CD14-positive monocyte (primary cell): ENCODE measurements around the gene URI1. TPM values are rescaled to one million over a fixed set of nuclear protein-coding genes. Genes with fewer than 3 reads are reported as not detected.

Experiments
- DNase-seq, 3 donors: peaks; one replicate each; pipeline ENCODE4 v3.0.0-alpha.2; 2011 to 2022
- H2AFZ ChIP-seq: 2 replicates; pipeline ENCODE4 v1.6.0; 2012; ENCODE audit warnings: mild to moderate bottlenecking, low read depth, low read length, inconsistent platforms; ENCODE audit not compliant: insufficient read depth, poor library complexity, severe bottlenecking
- H3K27ac ChIP-seq, 2 donors: 1 replicate in 1 of 2; 2 replicates in 1 of 2; pipeline ENCODE4 v1.5.1; 2012 to 2013; ENCODE audit warnings: low read length in 2 of 2, control low read depth in 1 of 2, inconsistent platforms in 1 of 2, low read depth in 1 of 2, mild to moderate bottlenecking in 1 of 2
- H3K27me3 ChIP-seq, 2 donors: one replicate each; pipeline versions ENCODE4 v1.6.0 to v1.6.1; 2011 to 2013; ENCODE audit warnings: low read length in 2 of 2; ENCODE audit not compliant: control insufficient read depth in 2 of 2, insufficient read depth in 2 of 2
- H3K36me3 ChIP-seq, 2 donors: replicated peaks in 1 of 2; 1 replicate in 1 of 2; 2 replicates in 1 of 2; pipeline versions ENCODE4 v1.5.1 to v1.6.1; 2012 to 2013; ENCODE audit warnings: low read length in 2 of 2, control low read depth in 1 of 2, inconsistent platforms in 1 of 2, mild to moderate bottlenecking in 1 of 2; ENCODE audit not compliant: insufficient read depth in 2 of 2, control insufficient read depth in 1 of 2
- H3K4me1 ChIP-seq, 2 donors: 1 replicate in 1 of 2; 2 replicates in 1 of 2; pipeline versions ENCODE4 v1.5.1 to v1.6.1; 2012 to 2013; ENCODE audit warnings: low read length in 2 of 2, control low read depth in 1 of 2, inconsistent platforms in 1 of 2, mild to moderate bottlenecking in 1 of 2, moderate library complexity in 1 of 2; ENCODE audit not compliant: insufficient read depth in 2 of 2, control insufficient read depth in 1 of 2
- H3K4me2 ChIP-seq: replicated peaks from 2 replicates; pipeline ENCODE3; 2012; ENCODE audit warnings: low read length, moderate library complexity, mild to moderate bottlenecking; ENCODE audit not compliant: poor library complexity, severe bottlenecking; ENCODE audit errors: extremely low read depth
- H3K4me3 ChIP-seq, 3 experiments: fragments of 200-600 bp in 1 of 3; sonication (generic) in 1 of 3; replicated peaks in 1 of 3; 1 replicate in 2 of 3; 2 replicates in 1 of 3; pipeline ENCODE4 v1.5.1; 2011 to 2013; ENCODE audit warnings: low read length in 3 of 3, mild to moderate bottlenecking in 3 of 3, control low read depth in 2 of 3, low read depth in 2 of 3, inconsistent platforms in 1 of 3, moderate library complexity in 1 of 3
- H3K79me2 ChIP-seq: 2 replicates; pipeline ENCODE4 v1.6.0; 2012; ENCODE audit warnings: mild to moderate bottlenecking, control low read depth, inconsistent platforms, low read length, moderate library complexity; ENCODE audit not compliant: insufficient read depth
- H3K9ac ChIP-seq: 2 replicates; pipeline ENCODE4 v1.6.0; 2017; ENCODE audit warnings: low read length, mild to moderate bottlenecking; ENCODE audit not compliant: insufficient read depth, poor library complexity, severe bottlenecking
- H3K9me3 ChIP-seq, 2 donors: replicated peaks in 1 of 2; 1 replicate in 1 of 2; 2 replicates in 1 of 2; pipeline versions ENCODE4 v1.5.1 to v1.6.1; 2012 to 2013; ENCODE audit warnings: low read length in 2 of 2, control low read depth in 1 of 2; ENCODE audit not compliant: control insufficient read depth in 1 of 2, insufficient read depth in 1 of 2
- H4K20me1 ChIP-seq: 2 replicates; pipeline ENCODE4 v1.6.0; 2012; ENCODE audit warnings: mild to moderate bottlenecking, low read length, control low read depth, moderate library complexity; ENCODE audit not compliant: insufficient read depth
- H3K27ac Mint-ChIP-seq, 7 donors: one replicate each; pipeline ENCODE4 v1.8.0; 2020; ENCODE audit warnings: mild to moderate bottlenecking in 7 of 7, mixed read lengths in 7 of 7, moderate library complexity in 6 of 7, inconsistent platforms in 2 of 7
- H3K27me3 Mint-ChIP-seq, 3 donors: one replicate each; pipeline ENCODE4 v1.8.0; 2021 to 2022; ENCODE audit warnings: low read depth in 3 of 3, mild to moderate bottlenecking in 3 of 3, mixed read lengths in 3 of 3, moderate library complexity in 3 of 3, inconsistent platforms in 1 of 3
- H3K36me3 Mint-ChIP-seq, 2 donors: one replicate each; pipeline ENCODE4 v1.8.0; 2020; ENCODE audit warnings: mixed read lengths in 2 of 2, inconsistent platforms in 1 of 2, mild to moderate bottlenecking in 1 of 2
- H3K4me1 Mint-ChIP-seq: one replicate; pipeline ENCODE4 v1.8.0; 2020; ENCODE audit warnings: mild to moderate bottlenecking, mixed read lengths
- H3K4me3 Mint-ChIP-seq, 2 donors: one replicate each; pipeline ENCODE4 v1.8.0; 2020; ENCODE audit warnings: mild to moderate bottlenecking in 2 of 2, mixed read lengths in 2 of 2, moderate library complexity in 1 of 2
- H3K9me3 Mint-ChIP-seq, 7 donors: one replicate each; pipeline ENCODE4 v1.8.0; 2020 to 2022; ENCODE audit warnings: mixed read lengths in 7 of 7, mild to moderate bottlenecking in 6 of 7, moderate library complexity in 6 of 7, inconsistent platforms in 2 of 7
- CTCF ChIP-seq: fragments of 200-600 bp; IDR thresholded peaks from one replicate; pipeline ENCODE4 v1.8.0; 2022; ENCODE audit warnings: antibody characterized with exemption, mild to moderate bottlenecking
- WGBS: methylation state at CpG from one replicate; pipeline ENCODE4 v1.1.5; 2013; ENCODE audit warnings: missing lambda C conversion rate; ENCODE audit not compliant: insufficient coverage; 5-methylcytosine and 5-hydroxymethylcytosine counted together
- intact Hi-C, 2 donors: fragments of 100-400 bp; cut with micrococcal nuclease; formaldehyde crosslinking; loops; one replicate each; pipeline versions ENCODE4 v1.15.0 to v1.15.1; 2023
- polyA plus RNA-seq, 3 donors: library from polyadenylated mRNA; depleted of rRNA in 1 of 3; unstranded in 2 of 3; stranded (reverse) in 1 of 3; fragments of 300-500 nt in 2 of 3; fragments of >200 nt in 1 of 3; fragmentation: Illumina TruSeq in 2 of 3; gene quantifications; 1 replicate in 2 of 3; 2 replicates in 1 of 3; pipeline ENCODE4 v1.2.3, GENCODE V29; 2012 to 2021
- small RNA-seq: library from RNA; depleted of rRNA; stranded (forward); fragments of <200 nt; gene quantifications from one replicate; pipeline ENCODE3, GENCODE V24; 2012; ENCODE audit warnings: low read depth; ENCODE audit not compliant: insufficient read length

Gene URI1
- polyA plus RNA-seq, 3 donors = 5.3 to 19.3 (median 9.7) TPM

GRCh38 chr19:30064771-30065494 is 122.9 kb downstream of the URI1 start:
- H4K20me1 ChIP-seq = no peaks in the 10 kb centered on the region
- Mint-ChIP-seq H3K4me1 (no peaks in the 10 kb centered on the region), H3K9me3 (no peaks in the 10 kb centered on the region), H3K36me3 (no peaks in the 10 kb centered on the region), H3K27me3 (peaks cover 0 to 8% (median 2%) of the 10 kb centered on the region in 3 donors), H3K27ac (peak overlapping the region in 2 of 7 donors; percentile 47 to 65), H3K4me3 (no peak overlapping the region)
- H3K4me3 ChIP-seq = no peak overlapping the region
- no peak overlapping the region for H3K27ac ChIP-seq
- 85% methylated on average over 16 of the region's 16 CpGs for WGBS
- H3K27me3 ChIP-seq = no peaks in the 10 kb centered on the region
- no peak overlapping the region for H3K9ac ChIP-seq
- H3K4me2 ChIP-seq = no peak overlapping the region
- intact Hi-C loops = no loop called here
- no peaks in the 10 kb centered on the region for H3K9me3 ChIP-seq
- H2AFZ ChIP-seq = no peak overlapping the region
- TF ChIP-seq CTCF = no peak
- H3K79me2 ChIP-seq = no peaks in the 10 kb centered on the region
- DNase-seq = no peak
- no peaks in the 10 kb centered on the region for H3K36me3 ChIP-seq
- no peaks in the 10 kb centered on the region for H3K4me1 ChIP-seq

GRCh38 chr19:30065680-30066606 is 123.9 kb downstream of the URI1 start:
- no peak overlapping the region for H3K4me3 ChIP-seq
- H3K4me2 ChIP-seq = no peak overlapping the region
- H3K36me3 ChIP-seq = no peaks in the 10 kb centered on the region
- no peaks in the 10 kb centered on the region for H3K9me3 ChIP-seq
- no peak for TF ChIP-seq CTCF
- no peaks in the 10 kb centered on the region for H4K20me1 ChIP-seq
- Mint-ChIP-seq H3K4me1 (no peaks in the 10 kb centered on the region), H3K9me3 (peaks cover 0 to 2% (median 0%) of the 10 kb centered on the region in 7 donors), H3K27ac (no peak overlapping the region), H3K27me3 (peaks cover 0 to 8% (median 2%) of the 10 kb centered on the region in 3 donors), H3K36me3 (no peaks in the 10 kb centered on the region), H3K4me3 (no peak overlapping the region)
- H3K9ac ChIP-seq = no peak overlapping the region
- intact Hi-C loops = no loop called here
- no peak for DNase-seq
- no peak overlapping the region for H3K27ac ChIP-seq
- H3K27me3 ChIP-seq = no peaks in the 10 kb centered on the region
- no peaks in the 10 kb centered on the region for H3K79me2 ChIP-seq
- no CpG with 5 or more reads among the region's 5 CpGs for WGBS
- no peak overlapping the region for H2AFZ ChIP-seq
- no peaks in the 10 kb centered on the region for H3K4me1 ChIP-seq

Small RNAs within 50 kb of the gene (small RNA-seq; reads per million reads assigned to genes)
- gene AC008798.1 (not detected), gene TAF9P3 (not detected)

Other genes with a start within 250 kb of the URI1 start
- 1 to 10 TPM; 6.0 to 8.0 (median 6.8) TPM for gene C19orf12, start 227.0 kb upstream of the URI1 start, polyA plus RNA-seq
- gene CCNE1, start 130.2 kb upstream of the URI1 start, polyA plus RNA-seq = 1 to 10 TPM in 1 of 3 donors, not detected in 2; 1.7 TPM